Panc1 (cell line): Measurements from ENCODE around the gene FAM110A. TPM values are rescaled to one million over a fixed set of nuclear protein-coding genes. Genes with fewer than 3 reads are reported as not detected.
"Not testable (repeated sequence)": the region's sequence is repeated elsewhere in the genome, so short reads cannot be mapped to it uniquely, and the experiment has no call there.

Experiments
- ATAC-seq: fragments of 200-7000 bp; cut with Tn5 transposase; 2 replicates; pipeline ENCODE4 v1.9.1; 2020; ENCODE audit warnings: mild to moderate bottlenecking, moderate library complexity
- BruUV-seq: library from RNA; stranded (reverse); fragments of 400-500 nt; replicated peaks from 2 replicates; lab custom pipeline; 2021; lab: Mats Ljungman, UMichigan
- CTCF ChIA-PET: fragments of 300-600 bp; sonication (Branson Sonifier 250); formaldehyde crosslinking; loops from one replicate; lab custom pipeline; 2022; ENCODE audit warnings: antibody characterized with exemption; lab: Charles Lee
- POLR2A ChIA-PET: fragments of 300-600 bp; sonication (Branson Sonifier 250); formaldehyde crosslinking; loops from one replicate; lab custom pipeline; 2022; ENCODE audit warnings: antibody characterized with exemption; lab: Charles Lee
- DNase-seq: peaks from one replicate; pipeline ENCODE4 v3.0.0-alpha.2; 2010; ENCODE audit warnings: low read depth, low spot score
- H3K27ac ChIP-seq: 2 replicates; pipeline ENCODE4 v1.5.1; 2011; ENCODE audit warnings: mild to moderate bottlenecking, low read length, inconsistent platforms
- H3K27me3 ChIP-seq: fragments of 200-500 bp; sonication (Bioruptor generic); 2 replicates; pipeline ENCODE4 v1.6.0; 2014; ENCODE audit warnings: low read length, inconsistent platforms; ENCODE audit not compliant: control insufficient read depth, insufficient read depth
- H3K36me3 ChIP-seq: fragments of 200-500 bp; sonication (Bioruptor generic); 2 replicates; pipeline ENCODE4 v1.5.1; 2014; ENCODE audit warnings: inconsistent platforms, mild to moderate bottlenecking, low read length, moderate library complexity; ENCODE audit not compliant: control insufficient read depth, insufficient read depth
- H3K4me1 ChIP-seq: 2 replicates; pipeline ENCODE4 v1.5.1; 2011; ENCODE audit warnings: inconsistent platforms, mild to moderate bottlenecking, low read length, moderate library complexity; ENCODE audit not compliant: control insufficient read depth, insufficient read depth
- H3K4me3 ChIP-seq, 2 experiments: 2 replicates each; pipeline ENCODE4 v1.5.1; 2011 to 2012; ENCODE audit warnings: low read depth in 2 of 2, low read length in 2 of 2, mild to moderate bottlenecking in 2 of 2, inconsistent platforms in 1 of 2, moderate library complexity in 1 of 2
- H3K9me3 ChIP-seq: fragments of 200-500 bp; sonication (Bioruptor generic); 2 replicates; pipeline ENCODE4 v1.5.1; 2014; ENCODE audit warnings: low read depth, mild to moderate bottlenecking, inconsistent platforms, low read length, moderate library complexity; ENCODE audit not compliant: control insufficient read depth, insufficient read depth
- CTCF ChIP-seq: fragments of 450-650 bp; IDR thresholded peaks from 2 replicates; pipeline ENCODE4 v1.5.1; 2017; ENCODE audit warnings: mild to moderate bottlenecking
- POLR2AphosphoS5 ChIP-seq: IDR thresholded peaks from 2 replicates; pipeline ENCODE4 v1.6.1; 2012; ENCODE audit warnings: mild to moderate bottlenecking, low read depth, low read length, moderate library complexity
- REST ChIP-seq, 2 experiments: IDR thresholded peaks; 2 replicates each; pipeline ENCODE4 v1.6.1; 2011 to 2012; ENCODE audit warnings: low read depth in 2 of 2, control low read depth in 1 of 2, low read length in 1 of 2, mild to moderate bottlenecking in 1 of 2, moderate library complexity in 1 of 2; ENCODE audit not compliant: insufficient read depth in 1 of 2
- SIN3A ChIP-seq: IDR thresholded peaks from 2 replicates; pipeline ENCODE4 v1.6.1; 2012; ENCODE audit warnings: low read depth, mild to moderate bottlenecking, low read length, moderate library complexity, borderline replicate concordance; ENCODE audit not compliant: insufficient read depth
- TCF7L2 ChIP-seq: IDR thresholded peaks from 2 replicates; pipeline ENCODE4 v1.6.1; 2011; ENCODE audit warnings: mild to moderate bottlenecking, low read depth, low read length, inconsistent platforms
- in situ Hi-C: cut with HindIII; loops from 2 replicates; pipeline ENCODE4 v1.10.0; 2016; ENCODE audit warnings: low sequenced_read_pairs, low pct_unique_long_range_greater_than_20kb
- intact Hi-C: fragments of 100-400 bp; cut with micrococcal nuclease; formaldehyde crosslinking; loops from one replicate; pipeline ENCODE4 v1.10.0; 2022; ENCODE audit not compliant: unreplicated experiment
- total RNA-seq: library from RNA; stranded (reverse); gene quantifications from one replicate; pipeline ENCODE4 v1.2.1, GENCODE V29; 2021; ENCODE audit not compliant: unreplicated experiment

Gene FAM110A
- total RNA-seq, 1 experiment from 2014 or later, result 7.8 TPM

GRCh38 chr20:826695-827323 is 6.7 kb upstream of the FAM110A start:
- no peaks in the 10 kb centered on the region for H3K36me3 ChIP-seq
- ChIA-PET POLR2A (no interaction called here), CTCF (no interaction called here)
- H3K27ac ChIP-seq, result no peak overlapping the region
- no peaks in the 10 kb centered on the region for H3K27me3 ChIP-seq
- H3K4me1 ChIP-seq, result no peaks in the 10 kb centered on the region
- DNase-seq (no peak), ATAC-seq (no peak)
- no peak overlapping the region for H3K4me3 ChIP-seq
- no peaks in the 10 kb centered on the region for H3K9me3 ChIP-seq
- TF ChIP-seq POLR2AphosphoS5, result no peak
- no peak for TF ChIP-seq CTCF
- TF ChIP-seq SIN3A, result no peak
- no peak for TF ChIP-seq REST (IDR thresholded peaks at IDR 0.05; ENCODE audit: insufficient read depth in 1 of 2, low read depth in 2 of 2, low read length in 1 of 2)
- TF ChIP-seq TCF7L2, result no peak
- BruUV-seq, result no TSS peak
- in situ Hi-C loops, result no loop called here
- intact Hi-C loops, result no loop called here

- DNase-seq, H3K27me3 ChIP-seq, H3K27ac ChIP-seq, BruUV-seq, H3K4me3 ChIP-seq, in situ Hi-C loops, intact Hi-C loops, ATAC-seq, H3K9me3 ChIP-seq, H3K36me3 ChIP-seq, H3K4me1 ChIP-seq, POLR2A ChIA-PET: not testable (repeated sequence)
- CTCF ChIA-PET, result interaction anchor here (0.7 kb wide), 1 partner anchor 8 kb away, joined by 5 read pairs; no protein-coding TSS in a partner anchor
These were observed 5.5 kb upstream of the FAM110A start for GRCh38 chr20:827981-828380.

- H3K27ac ChIP-seq, result no peak overlapping the region
- ATAC-seq (no peak), DNase-seq (no peak)
- no peaks in the 10 kb centered on the region; the same call in 1 of the 2 replicates for H3K36me3 ChIP-seq
- CTCF ChIA-PET, result no interaction called here
- H3K27me3 ChIP-seq, result no peaks in the 10 kb centered on the region
- no peak overlapping the region for H3K4me3 ChIP-seq
- intact Hi-C loops, result no loop called here
- TF ChIP-seq TCF7L2, result no peak
- TF ChIP-seq POLR2AphosphoS5, result no peak
- TF ChIP-seq CTCF, result no peak
- in situ Hi-C loops, result no loop called here
- POLR2A ChIA-PET, result no interaction called here
- no peaks in the 10 kb centered on the region for H3K9me3 ChIP-seq
- no TSS peak for BruUV-seq
- no peaks in the 10 kb centered on the region for H3K4me1 ChIP-seq
These were observed 4.5 kb upstream of the FAM110A start for GRCh38 chr20:828987-829386.
